ENCODE measurements around the gene CTDP1.
"Not testable (repeated sequence)": the region's sequence is repeated elsewhere in the genome, so short reads cannot be mapped to it uniquely, and the experiment has no call there.

CTDP1 gene

DNA sequence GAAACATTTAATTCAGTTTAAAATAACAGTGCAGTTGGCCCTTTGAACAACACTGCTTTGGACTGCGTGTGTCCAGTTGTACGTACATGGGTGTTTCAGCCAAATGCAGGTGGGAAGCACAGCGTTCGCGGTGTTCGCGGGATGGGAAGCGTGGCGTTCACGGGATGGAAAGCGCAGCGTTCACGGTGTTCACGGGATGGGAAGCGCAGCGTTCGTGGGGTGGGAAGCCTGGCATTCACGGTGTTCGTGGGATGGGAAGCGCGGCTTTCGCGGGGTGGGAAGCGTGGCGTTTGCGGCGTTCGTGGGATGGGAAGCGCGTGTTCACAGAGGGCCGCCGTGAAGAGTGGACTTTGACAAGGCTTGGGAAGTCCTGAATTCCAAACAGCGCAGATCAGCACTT, 47.6 kb downstream of the CTDP1 start:
- no peak for DNase-seq

DNA sequence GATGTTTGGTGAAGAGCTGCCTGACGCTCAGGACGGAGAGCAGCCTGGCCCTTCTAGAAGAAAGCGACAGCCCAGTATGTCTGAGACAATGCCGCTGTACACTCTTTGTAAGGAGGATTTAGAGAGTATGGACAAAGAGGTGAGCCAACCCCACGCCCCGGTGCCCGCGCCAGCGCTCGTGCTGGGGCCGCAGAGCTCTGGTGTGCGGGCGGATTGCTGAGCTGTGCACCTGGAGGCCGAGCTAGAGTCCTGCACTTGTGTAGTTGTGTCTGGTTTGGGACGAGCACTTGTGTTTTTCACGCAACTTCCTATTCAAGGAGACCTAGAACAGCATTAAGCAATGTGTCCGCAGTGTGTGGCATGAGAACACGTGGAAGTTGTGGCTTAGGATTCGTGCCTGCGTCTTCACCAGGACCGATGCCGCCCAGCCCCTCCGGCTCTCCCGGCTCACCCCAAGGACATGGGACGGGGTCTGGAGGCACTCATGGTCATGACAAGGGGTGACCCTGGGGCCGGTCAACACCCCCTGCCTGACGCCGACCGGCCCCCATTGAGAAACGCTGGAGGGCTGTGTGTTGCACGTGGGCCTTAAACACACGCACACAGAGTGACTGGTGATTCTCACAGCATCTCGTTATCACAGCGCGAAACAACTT, 49.5 kb downstream of the CTDP1 start:
- DNase-seq = no peak

DNA sequence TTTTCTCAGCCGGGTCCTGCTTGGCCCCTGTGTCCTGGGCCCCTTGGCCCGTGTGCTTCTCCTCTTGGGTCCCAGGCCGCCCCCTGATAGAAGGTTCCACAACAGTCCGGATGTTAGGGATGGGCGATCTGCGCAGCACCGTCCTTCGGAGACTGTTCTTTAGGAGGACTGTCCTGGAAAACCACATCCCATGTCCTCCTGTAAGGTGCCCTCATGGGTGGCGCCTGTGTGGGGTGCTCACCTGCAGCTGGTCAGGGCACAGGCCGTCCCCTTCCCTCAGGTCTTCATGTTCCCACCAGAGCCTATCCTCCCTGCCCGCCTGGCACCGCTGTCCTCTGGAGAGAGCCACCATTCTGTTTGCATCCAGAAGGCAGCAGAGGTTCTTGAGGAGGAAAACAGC, 50.0 kb downstream of the CTDP1 start:
- no peak for DNase-seq

DNA sequence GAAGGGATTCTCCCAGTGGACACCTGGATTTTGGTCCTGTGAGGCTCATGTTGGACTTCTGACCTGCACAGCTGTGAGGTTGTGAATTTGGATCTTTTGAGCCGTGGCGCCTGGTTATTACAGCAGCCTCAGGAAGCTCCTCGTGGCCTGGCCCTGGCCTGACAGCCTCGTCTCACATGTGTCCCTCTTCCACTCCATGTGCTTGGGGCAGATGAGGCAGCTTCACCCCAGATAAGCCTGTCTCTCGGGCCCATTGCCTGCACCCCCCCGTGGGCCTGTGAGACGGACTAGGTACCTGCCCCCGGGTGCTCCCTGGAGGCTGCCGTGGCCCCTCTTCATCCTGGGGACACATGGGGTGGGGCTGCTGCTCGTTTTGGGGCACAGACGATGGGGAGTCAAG, 51.2 kb downstream of the CTDP1 start:
- no peak for DNase-seq

DNA sequence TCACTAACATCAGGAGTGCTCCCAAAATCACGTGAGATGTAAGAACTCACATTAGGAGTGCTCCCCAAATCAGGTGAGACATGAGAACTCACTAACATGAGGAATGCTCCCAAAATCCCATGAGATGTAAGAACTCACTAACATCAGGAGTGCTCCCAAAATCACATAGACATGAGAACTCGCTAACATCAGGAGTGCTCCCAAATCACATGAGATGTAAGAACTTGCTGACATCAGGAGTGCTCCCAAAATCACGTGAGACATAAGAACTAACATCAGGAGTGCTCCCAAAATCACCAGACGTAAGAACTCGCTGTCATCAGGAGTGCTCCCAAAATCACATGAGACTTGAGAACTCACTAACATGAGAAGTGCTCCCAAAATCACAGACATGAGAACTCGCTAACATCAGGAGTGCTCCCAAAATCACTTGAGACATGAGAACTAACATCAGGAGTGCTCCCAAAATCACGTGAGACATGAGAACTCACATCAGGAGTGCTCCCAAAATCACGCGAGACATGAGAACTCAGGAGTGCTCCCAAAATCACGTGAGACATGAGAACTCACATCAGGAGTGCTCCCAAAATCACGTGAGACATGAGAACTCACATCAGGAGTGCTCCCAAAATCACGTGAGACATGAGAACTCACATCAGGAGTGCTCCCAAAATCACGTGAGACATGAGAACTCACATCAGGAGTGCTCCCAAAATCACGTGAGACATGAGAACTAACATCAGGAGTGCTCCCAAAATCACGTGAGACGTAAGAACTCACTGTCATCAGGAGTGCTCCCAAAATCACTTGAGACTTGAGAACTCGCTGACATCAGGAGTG, 52.5 kb downstream of the CTDP1 start:
- not testable (repeated sequence) for DNase-seq

DNA sequence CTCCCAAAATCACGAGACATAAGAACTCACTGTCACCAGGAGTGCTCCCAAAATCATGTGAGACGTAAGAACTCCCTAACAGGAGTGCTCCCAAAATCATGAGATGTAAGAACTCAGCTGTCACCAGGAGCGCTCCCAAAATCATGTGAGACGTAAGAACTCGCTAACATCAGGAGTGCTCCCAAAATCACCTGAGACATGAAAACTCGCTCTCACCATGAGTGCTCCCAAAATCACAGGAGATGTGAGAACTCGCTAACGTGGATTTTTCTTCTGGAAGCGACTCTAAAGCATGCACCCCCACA, 53.1 kb downstream of the CTDP1 start:
- no peak for DNase-seq

DNA sequence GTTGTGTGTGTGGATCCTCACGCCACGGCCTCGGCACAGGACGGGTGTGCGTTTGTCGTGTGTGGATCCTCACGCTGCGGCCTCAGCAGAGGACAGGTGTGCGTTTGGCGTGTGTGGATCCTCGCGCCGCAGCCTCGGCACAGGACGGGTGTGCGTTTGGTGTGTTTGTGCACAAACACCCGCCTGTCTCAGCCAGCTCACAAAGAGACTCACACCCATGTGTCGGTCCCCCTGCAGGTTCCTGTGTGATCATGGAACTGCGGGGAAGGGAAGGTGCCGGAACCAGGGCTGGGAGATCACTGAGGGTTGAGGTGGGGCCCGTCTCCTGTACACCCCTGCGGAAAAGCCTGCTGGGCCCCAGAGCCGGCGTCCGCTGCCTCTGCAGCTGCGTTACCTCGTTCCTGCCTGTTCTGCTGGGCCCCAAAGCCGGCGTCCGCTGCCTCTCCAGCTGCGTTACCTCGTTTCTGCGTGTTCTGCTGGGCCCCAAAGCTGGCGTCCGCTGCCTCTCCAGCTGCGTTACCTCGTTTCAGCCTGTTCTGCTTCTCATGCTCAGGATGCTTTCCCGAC, 53.6 kb downstream of the CTDP1 start:
- no peak for DNase-seq

DNA sequence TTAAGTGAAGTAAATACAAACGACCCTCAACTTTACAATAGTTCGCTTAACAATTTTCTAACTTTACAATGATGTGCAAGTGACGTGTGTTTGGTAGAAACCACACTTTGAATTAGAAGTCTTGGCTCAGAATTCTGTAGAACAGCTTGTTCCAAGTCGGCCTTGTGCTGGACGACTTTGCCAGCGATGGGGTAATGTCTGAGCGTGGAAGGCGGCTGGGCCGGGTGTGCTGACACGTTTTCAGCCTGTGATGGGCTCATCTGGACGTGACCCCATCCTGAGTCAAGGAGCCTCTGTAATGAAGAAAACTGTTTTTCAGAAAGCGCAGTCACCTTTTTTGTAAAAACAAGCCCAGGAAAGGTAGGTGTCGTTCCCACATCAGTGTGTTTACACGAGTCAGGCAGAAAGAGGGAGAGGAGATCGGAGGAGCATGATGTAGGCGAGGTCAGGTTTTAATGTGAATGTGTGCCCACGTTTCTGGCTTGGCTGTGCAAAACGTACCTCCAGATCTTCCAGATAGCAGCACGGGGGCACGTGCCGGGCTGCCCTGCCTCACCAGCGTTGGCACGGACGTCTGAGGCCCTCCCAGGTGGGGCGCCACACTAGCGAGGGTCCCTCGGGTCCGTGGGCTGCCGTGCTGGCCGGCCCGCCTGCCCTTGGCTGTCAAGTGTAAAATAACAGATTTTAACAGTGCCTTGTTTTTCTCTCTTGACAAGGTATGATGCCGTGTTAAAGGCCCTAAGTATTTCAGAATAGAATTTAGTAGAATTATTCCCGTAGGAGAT, 54.6 kb downstream of the CTDP1 start:
- DNase-seq = no peak

DNA sequence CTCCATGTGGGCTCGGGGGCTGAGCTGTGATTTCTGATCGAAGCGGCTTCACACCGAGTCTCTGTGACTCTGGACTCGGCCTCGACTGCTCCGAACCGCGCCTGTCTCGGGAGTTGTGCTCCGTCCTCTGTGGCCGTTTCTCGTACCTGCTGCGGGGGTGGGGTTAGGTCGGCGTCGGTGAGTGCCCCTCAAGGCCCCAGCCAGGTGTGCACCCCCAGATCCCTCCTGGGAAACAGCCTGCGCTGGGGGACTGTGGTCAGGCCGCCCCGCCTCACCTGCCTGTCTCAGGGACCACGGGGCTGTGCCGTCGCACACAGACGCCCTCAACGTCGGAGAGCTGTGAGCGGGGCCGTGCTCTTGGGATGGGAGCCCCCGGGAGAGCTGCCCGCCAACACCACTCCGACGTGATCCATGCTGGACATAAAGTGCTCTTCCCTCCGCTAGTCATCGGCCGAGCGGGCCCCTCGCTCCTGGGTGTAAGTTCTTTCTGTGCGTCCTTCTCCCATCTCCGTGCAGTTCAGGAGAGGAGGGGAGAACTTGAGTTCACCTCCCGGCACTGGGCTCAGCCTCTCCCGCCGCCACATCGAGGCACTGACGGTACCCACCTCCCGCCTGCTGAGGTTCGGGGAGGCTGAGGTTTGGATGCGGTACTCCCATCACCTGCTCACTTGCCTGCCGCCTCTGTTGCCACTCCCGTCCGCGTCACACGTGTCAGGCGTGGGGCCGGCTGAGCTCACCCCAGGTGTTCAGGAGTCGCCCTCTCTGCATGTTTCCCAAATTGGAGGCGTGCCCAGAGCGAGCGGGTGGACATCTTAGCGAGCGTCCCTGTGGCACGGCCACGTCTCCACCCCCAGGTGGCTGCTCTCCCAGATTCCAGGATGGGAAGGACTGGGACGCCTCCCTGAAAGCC, 55.7 kb downstream of the CTDP1 start:
- DNase-seq = no peak

DNA sequence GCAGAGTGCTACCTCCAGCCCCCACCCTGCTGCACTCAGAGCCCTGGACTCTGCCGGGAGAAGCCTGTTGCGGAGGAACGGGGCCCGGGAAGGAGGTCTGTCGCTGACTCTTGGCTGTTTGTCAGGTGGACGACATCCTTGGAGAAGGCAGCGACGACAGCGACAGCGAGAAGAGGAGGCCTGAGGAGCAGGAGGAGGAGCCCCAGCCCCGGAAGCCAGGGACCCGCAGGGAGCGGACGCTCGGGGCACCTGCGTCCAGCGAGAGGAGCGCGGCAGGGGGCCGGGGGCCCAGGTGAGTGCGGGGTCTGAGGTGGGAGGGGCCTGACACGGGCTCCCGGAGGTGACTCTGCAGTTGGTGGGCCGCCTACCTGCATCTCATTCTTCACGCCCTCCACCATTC, 56.6 kb downstream of the CTDP1 start:
- DNase-seq = no peak

DNA sequence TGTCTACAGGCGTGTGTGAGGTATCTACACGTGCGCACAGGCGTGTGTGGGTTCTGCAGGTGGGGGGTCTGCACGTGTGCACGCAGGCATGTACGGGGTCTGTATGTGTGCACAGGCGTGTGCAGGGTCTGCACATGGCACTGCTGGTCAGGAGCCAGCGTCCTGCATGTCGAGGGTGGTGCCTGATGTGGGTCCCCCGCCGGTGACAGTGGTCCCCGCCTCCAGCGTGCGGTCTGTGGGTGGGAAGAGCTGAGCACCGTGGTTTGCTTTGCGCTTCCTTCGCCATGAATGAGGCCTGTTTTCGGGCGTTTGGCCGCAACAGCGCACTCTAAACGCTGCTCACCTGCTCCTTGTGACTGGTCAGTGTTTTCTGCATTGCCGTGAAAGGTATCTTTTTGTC, 57.2 kb downstream of the CTDP1 start:
- DNase-seq = no peak

DNA sequence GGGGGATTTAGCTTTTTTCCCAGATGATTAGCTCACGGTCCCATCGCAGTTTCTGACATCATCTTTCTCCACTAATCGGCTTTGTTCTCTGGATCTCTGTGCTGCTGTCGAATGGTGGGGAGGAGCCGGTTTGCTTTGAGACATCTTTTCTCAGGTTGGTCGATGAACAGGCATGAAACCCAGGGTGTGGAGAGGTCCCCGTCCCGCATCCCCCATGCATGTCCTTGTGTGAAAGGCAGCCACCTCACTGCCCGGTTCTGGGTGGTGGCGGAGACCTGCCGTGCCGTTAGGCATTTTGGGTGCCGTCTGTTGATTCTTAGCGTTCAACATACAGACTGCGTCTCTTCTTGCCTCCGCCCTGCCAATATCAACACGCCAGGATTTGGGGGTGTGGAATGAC, 57.8 kb downstream of the CTDP1 start:
- no peak for DNase-seq

DNA sequence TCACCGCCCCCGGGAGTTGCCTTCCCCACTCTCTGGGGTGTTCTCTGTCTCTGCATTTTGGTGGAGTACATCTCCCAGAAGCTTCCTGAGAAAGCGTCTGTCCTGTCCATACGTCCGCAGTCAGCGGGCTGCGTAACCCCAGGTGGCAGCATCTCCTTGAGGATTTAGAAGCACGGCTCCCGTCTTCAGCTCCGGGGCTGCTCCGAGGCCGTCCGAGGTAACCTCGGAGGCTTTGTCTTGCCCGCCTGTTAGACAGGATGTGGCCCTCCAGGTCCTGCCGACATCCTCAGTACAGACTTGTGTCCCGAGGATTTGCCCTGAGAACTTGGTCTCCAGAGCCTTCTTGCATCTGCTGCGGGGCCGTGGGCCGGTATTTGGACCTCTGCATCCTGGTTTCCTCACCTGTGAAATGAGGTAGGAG, 58.4 kb downstream of the CTDP1 start:
- DNase-seq = no peak

DNA sequence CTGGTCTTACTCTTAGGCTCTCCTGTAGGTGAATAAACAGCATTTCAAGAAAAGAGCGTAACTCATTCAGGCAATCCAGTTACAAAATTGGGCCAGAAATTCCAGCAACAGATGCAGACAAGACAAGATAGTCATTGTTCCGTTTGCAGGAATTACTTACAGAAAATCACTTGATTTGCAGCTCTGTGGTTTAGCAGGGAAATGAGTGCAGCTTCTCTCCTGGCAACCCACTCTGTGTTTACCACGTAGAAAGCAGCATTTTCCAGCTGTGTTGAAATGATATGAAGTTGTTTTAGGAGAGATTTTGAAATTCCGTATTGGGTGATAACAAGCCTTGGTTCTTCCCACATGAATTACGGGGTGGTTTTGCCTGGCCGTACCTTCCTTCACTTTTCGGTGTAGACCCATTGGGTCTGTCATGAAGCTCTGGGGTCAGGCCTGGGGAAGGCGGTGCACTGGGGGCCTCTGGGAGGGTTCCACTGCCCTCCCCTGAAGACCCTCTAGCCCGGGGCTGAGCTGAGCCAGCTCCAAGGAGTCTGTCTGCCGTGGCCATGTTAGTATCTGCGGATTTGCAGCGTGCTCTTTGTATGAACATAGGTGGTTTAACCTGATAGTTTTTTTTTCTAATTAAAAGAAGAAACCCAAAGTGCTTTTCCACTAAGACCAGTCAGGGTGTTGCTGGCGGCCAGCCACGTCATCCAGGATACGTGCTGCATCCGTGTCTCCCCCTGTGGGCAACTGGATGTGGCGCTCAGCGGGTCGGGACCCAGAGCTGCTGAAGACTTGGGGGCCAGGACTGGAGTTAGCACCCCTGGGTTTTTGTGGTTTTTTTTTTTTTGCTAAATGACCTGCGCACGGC, 59.2 kb downstream of the CTDP1 start:
- no peak for DNase-seq

DNA sequence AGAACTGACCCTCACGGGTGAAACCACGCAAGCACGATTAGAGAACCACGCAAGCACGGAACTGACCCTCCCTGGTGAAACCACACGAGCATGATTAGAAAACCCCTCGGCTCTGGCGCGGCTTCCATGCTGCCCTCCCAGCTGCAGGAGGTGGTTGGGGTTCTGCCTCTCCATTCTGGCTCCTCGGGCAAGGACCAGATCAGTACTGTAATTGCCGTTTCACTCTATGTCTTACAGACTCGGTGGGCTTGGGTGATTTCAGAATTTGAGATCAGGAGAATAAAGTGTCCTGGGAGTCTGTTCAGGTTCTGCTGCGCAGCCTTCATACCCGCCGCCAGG, 59.8 kb downstream of the CTDP1 start:
- DNase-seq = no peak

DNA sequence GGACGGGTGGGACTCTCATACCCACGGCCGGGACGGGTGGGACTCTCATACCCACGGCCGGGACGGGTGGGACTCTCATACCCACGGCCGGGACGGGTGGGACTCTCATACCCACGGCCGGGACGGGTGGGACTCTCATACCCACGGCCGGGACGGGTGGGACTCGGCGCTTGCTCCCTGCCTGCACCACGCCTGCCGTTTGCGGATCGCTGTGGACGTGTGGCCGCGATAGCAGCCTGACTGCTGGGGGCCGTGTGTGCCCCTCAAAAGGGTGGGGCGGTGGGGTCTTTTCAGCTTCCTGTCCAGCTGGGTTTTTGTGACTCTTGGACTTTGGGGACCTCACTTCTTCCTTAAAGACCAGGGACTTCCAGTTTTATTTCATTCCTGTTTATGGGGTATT, 60.4 kb downstream of the CTDP1 start:
- DNase-seq = not testable (repeated sequence)

DNA sequence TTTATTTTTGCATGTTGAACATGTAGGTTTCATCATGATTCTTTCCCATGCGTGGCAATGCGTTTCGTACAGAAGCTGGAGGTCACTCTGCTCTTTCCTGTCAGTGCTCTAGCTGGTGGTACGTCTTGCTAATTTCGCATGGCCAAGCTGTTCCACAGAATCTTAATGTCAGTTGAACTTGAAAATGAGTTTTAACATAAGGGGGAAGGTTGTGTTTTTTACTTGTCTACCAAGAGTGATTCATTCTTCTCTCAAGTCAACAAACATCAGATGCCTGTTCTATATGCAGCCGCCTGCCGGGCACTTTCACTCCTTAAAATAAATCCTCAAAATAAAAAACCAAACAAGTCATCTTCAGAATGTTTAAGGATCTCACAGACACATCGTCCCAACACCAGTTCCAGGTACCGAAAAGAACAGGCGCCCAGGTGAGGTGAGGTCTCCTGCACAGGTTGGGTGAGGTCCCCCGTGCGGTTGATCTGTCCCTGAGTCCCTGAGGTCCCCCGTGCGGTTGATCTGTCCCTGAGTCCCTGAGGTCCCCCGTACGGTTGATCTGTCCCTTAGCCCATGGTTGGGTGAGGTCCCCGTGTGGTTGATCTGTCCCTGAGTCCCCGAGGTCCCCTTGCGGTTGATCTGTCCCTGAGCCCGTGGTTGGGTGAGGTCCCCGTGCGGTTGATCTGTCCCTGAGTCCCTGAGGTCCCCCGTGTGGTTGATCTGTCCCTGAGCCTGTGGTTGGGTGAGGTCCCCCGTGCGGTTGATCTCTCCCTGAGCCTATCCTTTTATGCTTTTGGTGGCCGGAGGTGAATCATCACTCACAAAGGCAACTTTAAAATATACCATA, 61.1 kb downstream of the CTDP1 start:
- DNase-seq = no peak

DNA sequence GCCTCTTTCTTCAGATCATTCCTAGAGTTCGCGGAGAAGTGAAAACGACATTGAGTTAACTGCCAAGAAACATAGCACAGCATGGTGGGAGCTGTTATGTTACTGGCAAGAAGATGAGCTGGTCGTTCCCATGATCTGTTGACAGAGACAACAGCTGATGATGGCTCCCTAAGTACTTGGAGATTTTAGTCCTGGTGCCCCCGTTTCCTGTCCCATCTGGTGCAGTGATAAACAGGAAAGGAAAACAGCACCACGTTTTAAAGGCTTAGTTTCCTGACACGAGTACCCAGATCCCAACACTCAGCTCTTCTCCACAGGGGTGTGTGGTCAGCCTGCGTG, 61.7 kb downstream of the CTDP1 start:
- DNase-seq = no peak

DNA sequence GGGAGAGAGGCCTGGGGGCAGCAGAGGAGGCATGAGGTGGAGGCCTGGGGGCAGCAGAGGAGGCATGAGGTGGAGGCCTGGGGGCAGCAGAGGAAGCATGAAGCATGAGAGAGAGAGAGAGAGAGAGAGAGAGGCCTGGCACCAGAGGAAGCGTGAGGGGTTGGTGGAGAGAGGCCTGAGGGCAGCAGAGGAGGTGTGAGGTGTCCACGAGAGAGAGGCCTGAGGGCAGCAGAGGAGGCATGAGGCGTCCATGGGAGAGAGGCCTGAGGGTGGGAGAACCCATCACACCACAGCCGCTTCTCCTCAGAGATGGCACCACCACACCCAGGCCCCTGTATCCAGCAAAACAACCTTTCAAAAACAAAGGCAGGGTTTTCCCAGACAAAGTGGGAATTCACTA, 62.5 kb downstream of the CTDP1 start:
- DNase-seq = no peak

DNA sequence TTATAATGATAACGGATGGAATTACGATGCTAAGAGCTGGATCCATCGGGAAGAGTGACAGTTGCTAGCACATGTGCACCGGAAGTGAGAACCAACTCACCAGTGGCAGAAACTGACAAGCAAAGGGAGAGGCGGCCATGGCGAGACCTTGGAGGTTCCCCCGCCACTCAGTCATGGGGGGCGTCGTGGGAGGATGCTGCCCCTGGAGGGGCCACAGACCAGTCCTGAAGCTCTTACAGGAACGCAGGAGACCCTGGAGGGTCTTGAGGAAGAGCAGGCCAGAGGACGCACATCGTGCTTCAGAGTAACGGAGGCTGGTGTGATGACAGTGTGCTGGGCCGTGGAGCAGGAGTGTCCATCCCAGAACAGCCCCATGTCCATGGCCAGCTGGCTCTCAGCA, 65.0 kb downstream of the CTDP1 start:
- no peak for DNase-seq

DNA sequence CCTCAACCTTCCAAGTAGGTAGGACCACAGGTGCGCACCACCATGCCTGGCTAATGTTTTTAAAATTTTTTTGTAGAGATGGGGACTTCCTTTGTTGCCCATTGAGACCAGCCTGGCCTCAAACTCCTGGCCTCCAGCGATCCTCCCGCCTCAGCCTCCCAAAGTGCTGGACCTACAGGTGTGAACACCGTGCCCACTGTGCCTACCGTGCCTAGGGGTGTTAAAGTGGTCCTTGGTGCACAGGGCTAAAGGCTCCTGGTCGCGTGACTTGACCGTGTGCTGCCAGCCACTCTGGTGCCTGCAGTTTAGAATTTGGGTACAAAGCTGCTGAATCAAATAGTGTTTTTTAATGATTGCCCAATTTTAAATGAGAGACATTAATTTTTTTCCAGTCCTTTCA, 67.1 kb downstream of the CTDP1 start:
- DNase-seq = no peak
